ENCODE measurements around the gene SGMS1.

SGMS1 gene

GRCh38 chr10:50531388-50532077, 92.2 kb downstream of the SGMS1 start:
- no peak for DNase-seq

- DNase-seq, result no peak
Observed at GRCh38 chr10:50529660-50530059, 94.1 kb downstream of the SGMS1 start.

GRCh38 chr10:50528206-50528605, 95.5 kb downstream of the SGMS1 start:
- no peak for DNase-seq

GRCh38 chr10:50527442-50528043, 96.2 kb downstream of the SGMS1 start:
- no peak for DNase-seq

- no peak for DNase-seq
Observed at GRCh38 chr10:50526185-50526584, 97.6 kb downstream of the SGMS1 start.

GRCh38 chr10:50523357-50523756, 100.4 kb downstream of the SGMS1 start:
- DNase-seq, result no peak

GRCh38 chr10:50522908-50523307, 100.8 kb downstream of the SGMS1 start:
- no peak for DNase-seq

- DNase-seq, result no peak
Observed at GRCh38 chr10:50520115-50520514, 103.6 kb downstream of the SGMS1 start.

GRCh38 chr10:50517626-50518025, 106.1 kb downstream of the SGMS1 start:
- DNase-seq, result no peak

- DNase-seq, result no peak
Observed at GRCh38 chr10:50516171-50516570, 107.6 kb downstream of the SGMS1 start.

- no peak for DNase-seq
Observed at GRCh38 chr10:50515420-50515819, 108.3 kb downstream of the SGMS1 start.

- DNase-seq, result no peak
Observed at GRCh38 chr10:50514995-50515394, 108.8 kb downstream of the SGMS1 start.

GRCh38 chr10:50513956-50514355, 109.8 kb downstream of the SGMS1 start:
- DNase-seq, result no peak

- no peak for DNase-seq
Observed at GRCh38 chr10:50512743-50513416, 110.9 kb downstream of the SGMS1 start.

GRCh38 chr10:50512214-50512595, 111.6 kb downstream of the SGMS1 start:
- no peak for DNase-seq

GRCh38 chr10:50511492-50512213, 112.1 kb downstream of the SGMS1 start:
- DNase-seq, result no peak

- no peak for DNase-seq
Observed at GRCh38 chr10:50510517-50511473, 113.0 kb downstream of the SGMS1 start.

GRCh38 chr10:50508315-50509051, 115.3 kb downstream of the SGMS1 start:
- DNase-seq, result no peak

GRCh38 chr10:50506861-50507573, 116.7 kb downstream of the SGMS1 start:
- no peak for DNase-seq

- no peak for DNase-seq
Observed at GRCh38 chr10:50504389-50504788, 119.4 kb downstream of the SGMS1 start.

All from SHP77 (cell line).